ENCODE measurements around the gene NDUFAF8. TPM values are rescaled to one million over a fixed set of nuclear protein-coding genes. Genes with fewer than 3 reads are reported as not detected.

Gene NDUFAF8
- polyA plus RNA-seq, 1 experiment: 70.8 TPM

DNA sequence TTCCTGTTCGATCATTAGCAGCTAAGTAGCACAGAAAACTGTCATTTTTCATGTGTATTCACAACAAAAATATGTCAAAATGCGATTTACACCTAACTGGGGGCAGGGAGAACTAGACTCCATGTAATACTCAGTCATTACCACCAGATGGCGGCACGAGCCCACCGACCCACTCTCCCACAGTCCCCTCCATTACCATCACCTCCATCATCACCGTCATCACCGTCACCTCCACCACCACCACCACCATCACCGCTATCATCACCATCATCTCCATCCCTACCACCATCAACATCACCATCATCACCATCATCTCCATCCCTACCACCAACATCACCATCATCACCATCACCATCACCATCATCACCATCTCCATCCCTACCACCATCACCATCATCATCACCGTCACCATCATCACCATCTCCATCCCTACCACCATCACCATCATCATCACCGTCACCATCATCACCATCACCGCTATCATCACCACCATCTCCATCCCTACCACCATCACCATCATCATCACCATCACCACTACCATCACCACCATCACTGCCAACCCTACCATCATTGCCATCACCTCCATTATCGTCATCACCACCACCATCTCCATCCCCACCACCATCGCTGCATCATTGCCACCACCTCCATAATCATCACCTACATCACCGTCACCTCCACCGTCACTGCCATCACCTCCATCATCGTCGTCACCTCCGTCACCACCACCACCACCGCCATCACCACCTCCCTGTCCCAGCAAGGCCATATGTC lies 14.4 kb downstream of the NDUFAF8 start:
- no peak for DNase-seq (ENCODE audit: low read depth)
- CTCF ChIA-PET: interaction anchor here (0.7 to 3.5 kb wide), 25 partner anchors 9 to 355 kb away, joined by 3 to 47 read pairs (median 4); partner anchors contain the start of genes NDUFAF8 and TEPSIN
- Histone ChIP-seq H3K4me3 (ENCODE audit: low read depth, low read length) (no peak overlapping the region), H3K36me3 (ENCODE audit: control insufficient read depth, insufficient read depth, low read length) (peaks cover 32% of the 10 kb centered on the region), H3K27me3 (ENCODE audit: control insufficient read depth, insufficient read depth, low read length) (no peaks in the 10 kb centered on the region)
- TF ChIP-seq, protein P1, sequence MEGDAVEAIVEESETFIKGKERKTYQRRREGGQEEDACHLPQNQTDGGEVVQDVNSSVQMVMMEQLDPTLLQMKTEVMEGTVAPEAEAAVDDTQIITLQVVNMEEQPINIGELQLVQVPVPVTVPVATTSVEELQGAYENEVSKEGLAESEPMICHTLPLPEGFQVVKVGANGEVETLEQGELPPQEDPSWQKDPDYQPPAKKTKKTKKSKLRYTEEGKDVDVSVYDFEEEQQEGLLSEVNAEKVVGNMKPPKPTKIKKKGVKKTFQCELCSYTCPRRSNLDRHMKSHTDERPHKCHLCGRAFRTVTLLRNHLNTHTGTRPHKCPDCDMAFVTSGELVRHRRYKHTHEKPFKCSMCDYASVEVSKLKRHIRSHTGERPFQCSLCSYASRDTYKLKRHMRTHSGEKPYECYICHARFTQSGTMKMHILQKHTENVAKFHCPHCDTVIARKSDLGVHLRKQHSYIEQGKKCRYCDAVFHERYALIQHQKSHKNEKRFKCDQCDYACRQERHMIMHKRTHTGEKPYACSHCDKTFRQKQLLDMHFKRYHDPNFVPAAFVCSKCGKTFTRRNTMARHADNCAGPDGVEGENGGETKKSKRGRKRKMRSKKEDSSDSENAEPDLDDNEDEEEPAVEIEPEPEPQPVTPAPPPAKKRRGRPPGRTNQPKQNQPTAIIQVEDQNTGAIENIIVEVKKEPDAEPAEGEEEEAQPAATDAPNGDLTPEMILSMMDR (IDR thresholded peaks at IDR 0.05; ENCODE audit: insufficient read depth, low read depth, low read length): peak; percentile 73
- POLR2A ChIA-PET: no interaction called here

DNA sequence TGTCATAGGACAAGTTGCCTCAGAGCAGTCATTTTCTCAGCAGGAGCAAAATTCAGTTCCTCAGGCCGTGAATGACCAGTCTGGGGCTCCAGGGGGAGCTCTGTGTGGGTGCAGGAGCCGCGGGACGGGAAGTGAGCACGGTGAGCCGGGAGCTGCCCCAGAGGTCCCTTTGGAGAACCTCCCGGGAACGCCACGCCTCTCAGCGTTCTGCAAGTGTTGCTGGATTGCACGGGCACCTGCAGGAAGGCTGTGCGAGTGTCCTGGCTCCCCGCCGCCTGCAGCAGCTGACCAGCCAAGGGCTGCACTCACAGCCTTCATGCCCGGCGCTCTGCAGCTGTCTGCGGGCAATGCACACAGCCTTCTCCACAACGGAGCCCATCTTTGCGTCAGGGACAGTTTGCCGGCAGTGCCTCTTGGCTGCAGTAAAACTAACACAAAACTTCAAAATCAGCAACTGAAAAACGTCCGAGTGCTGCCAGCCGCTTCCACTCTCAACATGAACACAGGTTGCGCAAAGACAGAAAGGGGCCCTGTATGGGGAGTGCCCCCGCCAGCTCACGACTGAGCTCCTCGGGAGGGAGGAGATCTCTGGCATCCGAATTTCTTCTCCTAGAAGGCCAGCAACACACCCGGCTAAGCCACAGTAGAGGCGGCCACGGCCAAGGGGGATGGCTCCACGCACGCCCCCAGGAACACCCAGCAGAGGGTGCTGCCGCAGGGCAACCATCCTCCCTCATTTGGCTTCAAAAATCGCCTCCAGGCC lies 16.0 kb downstream of the NDUFAF8 start:
- Histone ChIP-seq H3K4me3 (ENCODE audit: low read depth, low read length) (no peak overlapping the region), H3K36me3 (ENCODE audit: control insufficient read depth, insufficient read depth, low read length) (peaks cover 33% of the 10 kb centered on the region), H3K27me3 (ENCODE audit: control insufficient read depth, insufficient read depth, low read length) (no peaks in the 10 kb centered on the region)
- ChIA-PET POLR2A (interaction anchor here (1.4 kb wide), 1 partner anchor 251 kb away, joined by 4 read pairs; no protein-coding TSS in a partner anchor), CTCF (interaction anchor here (0.5 to 3.5 kb wide), 29 partner anchors 9 to 346 kb away, joined by 3 to 47 read pairs (median 4); partner anchors contain the start of gene BAHCC1)
- TF ChIP-seq, protein P1 (IDR thresholded peaks at IDR 0.05; ENCODE audit: insufficient read depth, low read depth, low read length): peak; percentile 78
- DNase-seq (ENCODE audit: low read depth): peak; percentile 15

DNA sequence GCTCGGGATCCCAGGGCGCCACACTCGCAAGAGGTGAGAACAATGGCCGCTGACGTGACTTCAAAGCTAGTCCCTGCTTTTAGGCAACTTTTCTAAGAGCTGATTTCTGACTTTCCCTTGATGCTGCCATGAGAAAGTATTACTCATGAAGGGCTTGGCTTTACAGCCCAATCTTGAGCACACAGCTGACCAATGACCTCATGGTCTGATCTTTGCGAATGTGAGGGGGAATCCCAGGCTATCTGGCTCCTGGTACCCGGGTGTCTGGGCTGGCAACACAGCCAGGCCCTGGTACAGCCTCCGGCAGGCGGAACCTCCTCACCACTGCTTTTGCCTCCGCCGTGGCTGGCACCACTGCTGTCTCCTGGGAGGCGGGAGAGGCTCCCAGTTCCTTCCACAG lies 17.5 kb downstream of the NDUFAF8 start:
- Histone ChIP-seq H3K4me3 (ENCODE audit: low read depth, low read length) (no peak overlapping the region), H3K36me3 (ENCODE audit: control insufficient read depth, insufficient read depth, low read length) (peaks cover 35% of the 10 kb centered on the region), H3K27me3 (ENCODE audit: control insufficient read depth, insufficient read depth, low read length) (no peaks in the 10 kb centered on the region)
- TF ChIP-seq, protein P1 (IDR thresholded peaks at IDR 0.05; ENCODE audit: insufficient read depth, low read depth, low read length): no peak
- no peak for DNase-seq (ENCODE audit: low read depth)
- ChIA-PET CTCF (interaction anchor here (0.6 to 3.2 kb wide), 4 partner anchors 18 to 228 kb away, joined by 3 to 15 read pairs (median 3); partner anchors contain the start of genes NDUFAF8 and TEPSIN), POLR2A (no interaction called here)

DNA sequence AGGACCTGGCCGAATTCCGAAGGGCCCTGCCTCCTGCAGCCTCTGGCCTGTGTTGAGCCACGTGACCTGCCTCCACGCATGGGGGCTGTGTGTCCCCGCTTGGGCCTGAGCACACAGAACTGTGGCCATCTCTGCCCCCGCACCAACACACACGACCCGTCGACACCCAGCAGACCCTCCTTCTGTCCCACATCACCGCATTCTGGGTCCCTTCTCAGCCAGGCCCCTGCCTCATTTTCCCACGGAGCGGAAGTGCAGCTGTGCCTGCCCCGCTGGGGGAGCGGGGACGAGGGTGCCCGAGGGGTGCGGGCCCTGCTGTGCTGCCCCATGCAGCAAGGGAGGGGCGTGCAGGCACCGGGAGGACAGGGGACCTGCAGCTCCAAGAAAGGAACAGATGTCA lies 18.4 kb downstream of the NDUFAF8 start:
- TF ChIP-seq, protein P1 (IDR thresholded peaks at IDR 0.05; ENCODE audit: insufficient read depth, low read depth, low read length): no peak
- Histone ChIP-seq H3K27me3 (ENCODE audit: control insufficient read depth, insufficient read depth, low read length) (no peaks in the 10 kb centered on the region), H3K36me3 (ENCODE audit: control insufficient read depth, insufficient read depth, low read length) (peaks cover 31% of the 10 kb centered on the region), H3K4me3 (ENCODE audit: low read depth, low read length) (no peak overlapping the region)
- no peak for DNase-seq (ENCODE audit: low read depth)
- CTCF ChIA-PET: interaction anchor here (0.6 to 3.2 kb wide), 3 partner anchors 126 to 228 kb away, joined by 3 to 15 read pairs (median 3); no protein-coding TSS in a partner anchor
- POLR2A ChIA-PET: no interaction called here

DNA sequence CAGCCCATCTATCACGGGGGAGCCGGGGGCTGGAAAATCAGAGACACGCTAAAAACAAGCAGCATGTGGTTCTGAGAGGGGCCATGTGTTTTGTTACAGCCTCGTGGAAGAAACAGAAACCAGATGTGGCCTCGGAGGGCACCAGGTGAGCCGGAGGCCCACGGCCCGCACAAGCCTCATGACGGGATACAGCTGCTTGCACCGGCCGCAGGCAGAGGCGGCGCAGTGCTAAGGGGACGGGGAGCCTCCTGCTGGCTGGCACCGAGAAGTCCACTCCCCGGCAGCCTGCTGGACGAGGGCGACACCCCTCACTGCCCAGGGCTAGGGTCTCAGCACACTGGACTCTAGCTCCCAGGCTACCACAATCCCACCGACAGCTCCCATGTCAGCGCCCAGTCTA lies 19.2 kb downstream of the NDUFAF8 start:
- CTCF ChIA-PET: interaction anchor here (0.7 to 3.2 kb wide), 2 partner anchors 227 to 342 kb away, joined by 4 to 15 read pairs; no protein-coding TSS in a partner anchor
- DNase-seq (ENCODE audit: low read depth): no peak
- POLR2A ChIA-PET: no interaction called here
- Histone ChIP-seq H3K27me3 (ENCODE audit: control insufficient read depth, insufficient read depth, low read length) (no peaks in the 10 kb centered on the region), H3K36me3 (ENCODE audit: control insufficient read depth, insufficient read depth, low read length) (peaks cover 31% of the 10 kb centered on the region), H3K4me3 (ENCODE audit: low read depth, low read length) (no peak overlapping the region)
- TF ChIP-seq, protein P1 (IDR thresholded peaks at IDR 0.05; ENCODE audit: insufficient read depth, low read depth, low read length): no peak
